Osteoblast (primary cell): ENCODE measurements around the gene CPSF2. TPM values are rescaled to one million over a fixed set of nuclear protein-coding genes. Genes with fewer than 3 reads are reported as not detected.
A peak's percentile ranks its signal among the peaks of the same experiment; 100 is the strongest.
"Not testable (repeated sequence)": the region's sequence is repeated elsewhere in the genome, so short reads cannot be mapped to it uniquely, and the experiment has no call there.

Experiments
- DNase-seq: peaks from one replicate; pipeline ENCODE4 v3.0.0; 2011; ENCODE audit warnings: low spot score, mixed read lengths; ENCODE audit not compliant: insufficient read length; ENCODE audit errors: missing footprints
- H2AFZ ChIP-seq: 2 replicates; pipeline ENCODE4 v1.6.0; 2011; ENCODE audit warnings: mild to moderate bottlenecking, low read length
- H3K27ac ChIP-seq: 2 replicates; pipeline ENCODE4 v1.5.1; 2011; ENCODE audit warnings: mild to moderate bottlenecking, low read depth, low read length, moderate library complexity
- H3K27me3 ChIP-seq: 2 replicates; pipeline ENCODE4 v1.6.0; 2012; ENCODE audit warnings: mild to moderate bottlenecking, control low read depth, inconsistent platforms, low read length, moderate library complexity; ENCODE audit not compliant: insufficient read depth
- H3K36me3 ChIP-seq: 2 replicates; pipeline ENCODE4 v1.5.1; 2011; ENCODE audit warnings: mild to moderate bottlenecking, low read length, control low read depth, moderate library complexity; ENCODE audit not compliant: insufficient read depth
- H3K4me1 ChIP-seq: 2 replicates; pipeline ENCODE4 v1.5.1; 2011; ENCODE audit warnings: mild to moderate bottlenecking, low read length, control low read depth, moderate library complexity; ENCODE audit not compliant: insufficient read depth
- H3K4me2 ChIP-seq: 2 replicates; pipeline ENCODE4 v1.6.0; 2011; ENCODE audit warnings: mild to moderate bottlenecking, low read length; ENCODE audit not compliant: insufficient read depth
- H3K4me3 ChIP-seq: fragments of 200-600 bp; sonication (generic); 3 replicates; pipeline ENCODE4 v1.5.1; 2012; ENCODE audit warnings: mild to moderate bottlenecking, low read length, inconsistent platforms; ENCODE audit not compliant: insufficient read depth
- H3K79me2 ChIP-seq: 2 replicates; pipeline ENCODE4 v1.6.0; 2012; ENCODE audit warnings: mild to moderate bottlenecking, low read length, control low read depth, inconsistent platforms; ENCODE audit not compliant: insufficient read depth
- H3K9me3 ChIP-seq: 2 replicates; pipeline ENCODE4 v1.5.1; 2011; ENCODE audit warnings: low read depth, low read length, control low read depth
- H4K20me1 ChIP-seq: 2 replicates; pipeline ENCODE4 v1.6.0; 2012; ENCODE audit warnings: mild to moderate bottlenecking, low read length, control low read depth; ENCODE audit not compliant: insufficient read depth
- CTCF ChIP-seq: IDR thresholded peaks from 2 replicates; pipeline ENCODE4 v1.5.1; 2011; ENCODE audit warnings: mild to moderate bottlenecking, low read depth, low read length, moderate library complexity; ENCODE audit errors: extremely low read depth
- total RNA-seq: library from RNA; depleted of rRNA; stranded (reverse); fragments of >200 nt; gene quantifications from 2 replicates; pipeline ENCODE4 v1.2.3, GENCODE V29; 2012

The CPSF2 gene
- total RNA-seq, 1 donor, result 47.8 TPM

GRCh38 chr14:92207928-92208265 is 86.1 kb downstream of the CPSF2 start:
- no peaks in the 10 kb centered on the region for H3K36me3 ChIP-seq
- H4K20me1 ChIP-seq, result no peaks in the 10 kb centered on the region
- TF ChIP-seq CTCF, result no peak
- no peaks in the 10 kb centered on the region for H3K9me3 ChIP-seq
- no peaks in the 10 kb centered on the region for H3K79me2 ChIP-seq
- no peak overlapping the region for H3K27ac ChIP-seq
- no peak for DNase-seq
- H3K4me3 ChIP-seq, result no peak overlapping the region
- peaks cover under 1% of the 10 kb centered on the region for H3K27me3 ChIP-seq
- H2AFZ ChIP-seq, result no peak overlapping the region
- no peaks in the 10 kb centered on the region for H3K4me1 ChIP-seq
- no peak overlapping the region for H3K4me2 ChIP-seq

- Histone ChIP-seq H4K20me1 (no peaks in the 10 kb centered on the region), H3K9me3 (no peaks in the 10 kb centered on the region), H3K4me2 (no peak overlapping the region), H3K27ac (no peak overlapping the region), H2AFZ (no peak overlapping the region), H3K27me3 (no peaks in the 10 kb centered on the region), H3K36me3 (no peaks in the 10 kb centered on the region), H3K4me3 (no peak overlapping the region), H3K79me2 (no peaks in the 10 kb centered on the region), H3K4me1 (no peaks in the 10 kb centered on the region)
- no peak for TF ChIP-seq CTCF
- DNase-seq, result no peak
Observed at GRCh38 chr14:92209141-92209540, 87.4 kb downstream of the CPSF2 start.

- not testable (repeated sequence) for H3K4me3 ChIP-seq, DNase-seq, H4K20me1 ChIP-seq, H3K27ac ChIP-seq, H3K9me3 ChIP-seq, H3K4me2 ChIP-seq, H3K27me3 ChIP-seq, H2AFZ ChIP-seq, H3K4me1 ChIP-seq, H3K79me2 ChIP-seq, H3K36me3 ChIP-seq
Observed at GRCh38 chr14:92213125-92213524, 91.4 kb downstream of the CPSF2 start.

- H2AFZ ChIP-seq, result no peak overlapping the region
- TF ChIP-seq CTCF, result no peak
- H3K9me3 ChIP-seq, result no peaks in the 10 kb centered on the region
- no peak for DNase-seq
- no peaks in the 10 kb centered on the region for H3K79me2 ChIP-seq
- peaks cover 4% of the 10 kb centered on the region for H3K4me1 ChIP-seq
- no peaks in the 10 kb centered on the region for H3K27me3 ChIP-seq
- H3K36me3 ChIP-seq, result no peaks in the 10 kb centered on the region
- no peak overlapping the region for H3K4me3 ChIP-seq
- no peaks in the 10 kb centered on the region for H4K20me1 ChIP-seq
- no peak overlapping the region for H3K27ac ChIP-seq
- no peak overlapping the region for H3K4me2 ChIP-seq
Observed at GRCh38 chr14:92215579-92215978, 93.8 kb downstream of the CPSF2 start.

GRCh38 chr14:92217936-92218335 is 96.2 kb downstream of the CPSF2 start:
- no peak overlapping the region for H3K4me2 ChIP-seq
- H3K27me3 ChIP-seq, result no peaks in the 10 kb centered on the region
- no peaks in the 10 kb centered on the region for H3K36me3 ChIP-seq
- no peak for TF ChIP-seq CTCF
- H3K4me1 ChIP-seq, result peaks cover 4% of the 10 kb centered on the region
- H3K9me3 ChIP-seq, result no peaks in the 10 kb centered on the region
- no peaks in the 10 kb centered on the region for H4K20me1 ChIP-seq
- H2AFZ ChIP-seq, result no peak overlapping the region
- peak; percentile 66 for DNase-seq
- no peaks in the 10 kb centered on the region for H3K79me2 ChIP-seq
- H3K27ac ChIP-seq, result no peak overlapping the region
- H3K4me3 ChIP-seq, result no peak overlapping the region
